Activated CD4-positive, alpha-beta T cell treated with anti-CD3 and anti-CD28 coated beads, Interleukin-2, amount 50 U/mL, for 24 hours (primary cell): ENCODE results near the gene SIK3.

Experiments used
- DNase-seq, 2 donors: peaks; one replicate each; pipeline ENCODE4 v3.0.0-alpha.2; 2020; ENCODE audit warnings: low read depth in 1 of 2, low spot score in 1 of 2

The SIK3 gene

DNA sequence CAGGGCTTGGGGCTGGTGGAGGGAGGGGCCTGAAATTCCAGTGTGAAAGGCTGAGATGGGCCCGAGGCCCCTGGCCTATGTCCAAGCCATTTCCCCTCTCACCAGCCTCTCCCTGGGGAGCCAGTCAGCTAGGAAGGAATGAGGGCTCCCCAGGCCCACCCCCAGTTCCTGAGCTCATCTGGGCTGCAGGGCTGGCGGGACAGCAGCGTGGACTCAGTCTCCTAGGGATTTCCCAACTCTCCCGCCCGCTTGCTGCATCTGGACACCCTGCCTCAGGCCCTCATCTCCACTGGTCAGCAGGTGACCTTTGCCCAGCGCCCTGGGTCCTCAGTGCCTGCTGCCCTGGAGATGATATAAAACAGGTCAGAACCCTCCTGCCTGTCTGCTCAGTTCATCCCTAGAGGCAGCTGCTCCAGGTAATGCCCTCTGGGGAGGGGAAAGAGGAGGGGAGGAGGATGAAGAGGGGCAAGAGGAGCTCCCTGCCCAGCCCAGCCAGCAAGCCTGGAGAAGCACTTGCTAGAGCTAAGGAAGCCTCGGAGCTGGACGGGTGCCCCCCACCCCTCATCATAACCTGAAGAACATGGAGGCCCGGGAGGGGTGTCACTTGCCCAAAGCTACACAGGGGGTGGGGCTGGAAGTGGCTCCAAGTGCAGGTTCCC lies 268.6 kb downstream of the SIK3 start, which contains the start of gene APOC3:
Gene APOC3 (plus strand): TSS at position 383 of the 659 bp plus-strand sequence. CDS start 676 bp downstream, outside the sequence.
- DNase-seq, result no peak

DNA sequence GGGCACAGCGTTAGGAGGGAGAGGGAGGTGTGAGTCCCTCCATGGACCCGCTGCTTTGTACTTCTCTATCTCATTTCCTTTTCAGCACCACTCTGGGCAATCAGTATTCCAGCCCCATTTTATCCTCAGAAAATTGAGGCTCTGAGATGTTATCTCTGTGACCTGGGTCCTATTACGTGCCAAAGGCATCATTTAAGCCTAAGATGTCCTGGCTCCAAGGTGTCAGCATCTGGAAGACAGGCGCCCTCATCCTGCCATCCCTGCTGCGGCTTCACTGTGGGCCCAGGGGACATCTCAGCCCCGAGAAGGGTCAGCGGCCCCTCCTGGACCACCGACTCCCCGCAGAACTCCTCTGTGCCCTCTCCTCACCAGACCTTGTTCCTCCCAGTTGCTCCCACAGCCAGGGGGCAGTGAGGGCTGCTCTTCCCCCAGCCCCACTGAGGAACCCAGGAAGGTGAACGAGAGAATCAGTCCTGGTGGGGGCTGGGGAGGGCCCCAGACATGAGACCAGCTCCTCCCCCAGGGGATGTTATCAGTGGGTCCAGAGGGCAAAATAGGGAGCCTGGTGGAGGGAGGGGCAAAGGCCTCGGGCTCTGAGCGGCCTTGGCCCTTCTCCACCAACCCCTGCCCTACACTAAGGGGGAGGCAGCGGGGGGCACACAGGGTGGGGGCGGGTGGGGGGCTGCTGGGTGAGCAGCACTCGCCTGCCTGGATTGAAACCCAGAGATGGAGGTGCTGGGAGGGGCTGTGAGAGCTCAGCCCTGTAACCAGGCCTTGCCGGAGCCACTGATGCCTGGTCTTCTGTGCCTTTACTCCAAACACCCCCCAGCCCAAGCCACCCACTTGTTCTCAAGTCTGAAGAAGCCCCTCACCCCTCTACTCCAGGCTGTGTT lies 269.4 kb downstream of the SIK3 start:
- no peak for DNase-seq

DNA sequence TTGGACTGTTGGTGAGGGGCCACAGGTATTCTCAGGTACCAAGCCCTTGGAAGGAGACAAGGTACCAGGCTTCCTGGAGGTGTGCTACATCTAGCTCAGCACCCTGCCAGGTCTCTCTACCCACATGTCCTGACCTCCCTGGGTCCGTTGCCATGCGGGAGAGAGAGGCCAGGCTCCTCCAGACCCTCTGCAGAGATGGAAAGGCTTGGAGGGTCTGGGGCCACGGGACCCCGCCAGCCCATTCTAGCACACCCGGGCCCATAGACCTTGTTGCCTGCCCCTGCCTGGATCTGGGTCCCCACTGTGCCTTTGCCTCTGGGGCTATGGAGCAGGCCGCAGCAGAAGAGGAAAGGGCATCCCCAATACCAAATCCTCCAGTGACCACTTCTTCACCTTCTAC lies 270.8 kb downstream of the SIK3 start:
- DNase-seq, result no peak

DNA sequence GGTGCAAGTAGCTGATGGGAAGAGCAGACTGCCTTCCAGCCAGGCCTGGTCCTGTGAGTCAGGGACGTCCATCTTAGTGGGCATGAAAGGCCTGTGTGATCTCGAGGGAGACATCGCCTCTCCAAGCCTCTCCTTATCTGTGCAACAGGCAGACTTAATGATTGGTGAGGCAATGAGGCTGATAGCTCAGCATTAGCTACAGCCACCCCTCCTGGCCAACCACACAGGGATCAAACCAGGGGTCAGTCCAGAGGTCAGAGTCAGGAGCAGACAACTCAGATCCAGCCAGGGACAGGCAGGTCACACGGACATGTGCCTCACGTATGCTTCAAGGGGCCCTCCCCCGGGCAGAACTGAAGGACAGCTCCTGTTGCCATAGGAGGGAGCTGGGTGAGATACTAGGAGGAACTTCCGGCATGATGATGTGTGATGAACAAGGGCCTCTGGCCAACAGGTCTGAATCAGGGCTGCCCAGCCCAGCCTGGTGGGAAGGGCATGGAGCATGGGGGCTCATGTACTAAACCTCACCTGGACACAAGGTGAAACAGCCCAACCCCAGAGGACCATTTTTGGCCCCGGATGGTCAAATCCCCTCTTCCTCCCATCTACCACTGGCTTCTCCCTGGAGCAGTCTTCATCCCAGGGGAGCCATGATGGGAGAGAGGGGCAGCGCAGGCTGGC lies 271.3 kb downstream of the SIK3 start:
- DNase-seq, result no peak

DNA sequence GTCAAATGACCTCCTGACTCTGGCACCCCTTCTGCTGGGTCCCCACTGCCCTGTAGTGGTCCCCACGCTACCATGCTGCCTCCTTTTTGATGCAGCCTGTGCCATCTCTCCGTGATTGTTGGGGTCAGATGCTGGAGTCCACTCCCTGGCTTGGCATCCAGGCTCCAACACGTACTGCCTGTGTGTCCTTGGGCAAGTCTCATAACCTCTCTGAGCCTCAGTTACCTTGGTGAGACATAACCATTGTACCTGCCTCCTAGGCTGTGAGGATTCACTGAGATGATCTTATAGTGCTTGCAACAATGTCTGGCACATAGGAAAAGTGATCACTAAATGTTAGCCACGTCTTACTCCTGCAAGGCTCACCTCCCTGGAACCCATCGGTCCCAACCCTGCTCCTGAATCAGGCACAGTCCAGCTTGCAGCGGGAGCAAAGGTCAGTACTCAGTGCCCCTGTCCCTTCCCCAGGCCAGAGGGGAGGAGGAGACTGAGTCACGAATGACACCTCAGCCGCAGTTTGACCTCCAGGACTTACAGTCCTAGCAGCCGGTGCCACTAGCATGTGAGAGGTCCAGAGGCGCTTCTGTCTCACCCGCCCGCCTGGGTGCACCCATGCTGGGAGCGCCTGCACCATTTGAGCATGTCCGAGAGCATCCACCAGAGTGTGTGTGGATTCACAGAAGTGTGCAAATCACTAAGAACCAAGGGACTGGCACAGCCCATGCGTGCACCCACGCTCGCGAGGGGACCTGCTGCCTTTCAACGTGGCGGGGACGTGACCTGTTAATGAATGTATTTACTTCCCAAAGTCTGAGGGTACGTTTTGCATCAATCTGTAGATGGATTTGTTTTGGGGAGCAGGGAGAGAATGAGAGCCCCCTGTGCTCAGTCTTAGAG lies 272.1 kb downstream of the SIK3 start:
- DNase-seq, result no peak

DNA sequence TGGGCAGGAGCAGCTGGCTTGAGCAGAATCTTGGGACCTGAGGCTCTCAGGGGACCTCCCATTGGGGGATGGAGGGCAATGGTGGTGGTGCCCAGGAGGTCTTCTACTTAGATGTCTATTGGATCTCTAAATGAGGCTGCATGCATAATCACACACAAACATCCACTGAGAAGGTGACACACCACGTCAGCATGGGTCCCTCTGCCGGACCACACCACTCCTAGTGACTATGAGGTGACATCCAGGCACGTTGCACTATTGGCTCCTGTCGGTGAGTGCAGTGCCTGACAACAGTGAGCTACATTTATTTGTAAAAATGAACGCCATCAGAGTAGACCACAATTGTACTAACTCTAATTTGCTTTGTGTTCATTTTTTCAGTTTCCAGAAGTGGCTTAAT lies 272.8 kb downstream of the SIK3 start:
- DNase-seq, result no peak

DNA sequence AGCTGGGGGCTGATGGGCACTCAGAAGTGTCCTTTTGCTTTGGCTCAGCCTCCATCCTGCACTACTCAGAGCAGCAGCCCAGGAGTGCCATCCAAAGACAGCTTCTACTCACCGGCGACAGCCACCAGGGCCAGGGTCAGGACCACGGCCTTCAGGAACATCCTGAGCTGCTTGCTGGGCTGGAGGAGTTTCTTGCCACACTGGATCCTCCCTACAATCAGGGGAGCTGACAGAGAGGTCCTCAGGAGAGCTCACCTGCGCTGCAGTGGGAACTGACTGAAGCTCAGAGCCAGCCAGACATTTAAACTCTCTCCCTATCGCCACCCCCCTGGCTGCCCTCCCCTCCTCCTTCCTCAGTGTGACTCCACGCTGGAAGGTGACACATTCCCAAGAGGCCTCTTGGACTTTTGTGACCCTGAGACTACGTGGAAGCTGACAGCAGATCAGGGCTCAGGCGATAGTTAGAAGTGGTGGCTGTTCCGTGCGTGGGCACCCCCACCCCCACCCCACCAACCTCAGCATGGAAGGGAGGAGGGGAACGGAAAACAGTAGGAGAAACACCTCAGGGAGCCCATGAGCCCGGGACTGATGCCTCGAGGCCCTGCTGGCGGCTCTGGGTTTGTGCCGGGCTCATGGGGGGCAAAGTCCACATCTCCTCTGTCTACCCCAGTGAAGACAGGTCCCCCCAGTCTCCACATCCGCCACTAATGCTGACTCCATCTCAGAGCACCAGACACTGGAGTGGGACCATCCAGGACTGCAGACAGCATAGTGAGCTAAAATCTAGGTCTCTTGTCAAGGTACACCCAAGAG lies 275.0 kb downstream of the SIK3 start, which contains the start of gene APOA4:
Gene APOA4 (minus strand): TSS at position 274 of the 813 bp plus-strand sequence. CDS start 113 bp downstream, at position 161.
- no peak for DNase-seq

DNA sequence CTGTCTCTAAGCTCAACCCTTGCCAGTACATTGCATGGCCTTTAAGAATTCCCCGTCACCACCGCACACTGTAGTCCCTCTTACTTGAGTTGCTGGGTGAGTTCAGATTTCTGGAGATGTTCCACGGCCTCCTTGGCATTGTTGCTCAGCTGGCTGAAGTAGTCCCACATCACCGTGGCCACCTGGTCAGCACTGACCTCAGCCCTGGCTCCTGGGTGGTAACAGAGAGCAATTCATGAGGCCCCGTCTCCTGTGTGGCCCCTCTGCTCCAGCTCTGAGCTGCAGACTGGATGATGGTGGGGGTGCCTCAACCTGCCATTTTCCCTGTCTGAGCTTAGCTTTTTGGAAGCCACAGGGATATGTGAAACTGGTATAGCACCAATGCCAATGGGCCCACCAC lies 275.7 kb downstream of the SIK3 start:
- DNase-seq, result no peak

DNA sequence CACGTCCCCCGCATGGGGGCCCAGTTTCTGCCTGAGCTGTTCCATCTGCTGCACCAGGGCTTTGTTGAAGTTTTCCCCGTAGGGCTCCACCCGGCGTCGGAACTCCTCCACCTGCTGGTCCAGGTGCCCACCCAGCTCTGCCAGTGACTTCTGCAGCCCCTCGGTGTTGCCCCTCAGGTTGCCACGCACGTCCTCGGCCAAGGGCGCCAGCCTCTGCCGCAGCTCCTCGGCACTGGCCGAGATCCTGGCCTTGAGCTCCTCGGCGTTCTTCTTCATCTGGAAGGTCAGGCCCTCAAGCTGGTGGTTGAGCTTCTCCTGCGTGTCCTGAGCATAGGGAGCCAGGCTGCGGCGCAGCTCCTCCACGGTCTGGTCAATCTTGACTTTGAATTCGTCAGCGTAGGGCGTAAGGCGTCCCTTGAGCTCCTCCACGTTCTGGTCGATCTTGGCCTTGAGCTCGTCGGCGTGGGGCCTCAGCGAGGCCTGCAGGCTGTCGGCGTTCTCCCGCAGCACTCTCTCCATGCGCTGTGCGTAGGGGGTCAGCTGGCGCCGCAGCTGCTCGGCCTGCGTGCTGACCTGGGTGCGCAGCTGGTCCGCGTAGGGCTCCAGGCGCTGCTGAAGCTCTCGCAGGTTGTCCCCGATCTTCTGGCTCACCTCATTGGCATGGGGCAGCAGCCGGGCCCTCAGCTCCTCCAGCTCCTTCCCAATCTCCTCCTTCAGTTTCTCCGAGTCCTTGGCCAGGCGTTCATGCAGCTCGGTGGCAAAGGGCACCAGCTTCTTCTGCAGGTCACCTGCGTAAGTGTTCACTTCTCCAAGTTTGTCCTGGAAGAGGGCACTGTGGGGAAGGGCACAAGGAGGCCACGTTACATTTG lies 276.9 kb downstream of the SIK3 start:
- no peak for DNase-seq

DNA sequence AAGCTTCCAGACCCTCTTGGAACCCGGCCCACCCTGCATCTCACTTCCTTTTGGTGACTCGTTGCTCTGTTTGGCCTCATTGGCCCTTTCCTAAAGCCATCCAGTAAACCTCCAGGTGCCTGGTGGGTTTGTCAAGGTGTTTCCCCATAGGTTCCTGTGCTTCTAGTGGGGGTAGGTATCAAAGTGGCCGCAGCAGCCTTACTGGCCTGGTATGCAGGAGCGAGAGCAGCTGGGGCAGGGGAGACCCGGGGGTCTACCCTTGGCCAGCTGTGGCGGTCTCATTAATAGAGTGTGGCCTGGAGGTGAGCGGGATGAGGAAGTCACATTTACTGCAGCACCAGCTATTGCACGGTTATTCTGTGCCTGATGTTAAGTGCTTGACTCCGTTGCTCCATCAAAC lies 279.2 kb downstream of the SIK3 start:
- DNase-seq, result no peak

DNA sequence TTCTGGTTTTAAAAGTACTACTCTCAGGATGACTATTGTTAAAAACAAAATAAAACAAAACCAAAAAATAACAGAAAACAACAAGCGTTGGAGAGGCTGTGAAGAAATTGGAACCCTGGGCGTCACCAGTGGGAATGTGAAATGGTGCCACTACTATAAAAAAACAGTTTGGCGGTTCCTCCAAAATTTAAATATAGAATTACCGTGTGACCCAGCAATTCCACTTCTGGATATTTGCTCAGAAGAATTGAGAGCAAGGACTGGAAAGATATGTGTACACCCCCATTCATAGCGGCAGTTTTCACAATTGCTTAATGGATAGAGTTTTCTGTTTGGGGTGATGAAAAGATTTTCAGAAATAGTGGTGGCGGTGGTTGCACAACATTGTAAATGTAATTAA lies 283.7 kb downstream of the SIK3 start:
- no peak for DNase-seq

DNA sequence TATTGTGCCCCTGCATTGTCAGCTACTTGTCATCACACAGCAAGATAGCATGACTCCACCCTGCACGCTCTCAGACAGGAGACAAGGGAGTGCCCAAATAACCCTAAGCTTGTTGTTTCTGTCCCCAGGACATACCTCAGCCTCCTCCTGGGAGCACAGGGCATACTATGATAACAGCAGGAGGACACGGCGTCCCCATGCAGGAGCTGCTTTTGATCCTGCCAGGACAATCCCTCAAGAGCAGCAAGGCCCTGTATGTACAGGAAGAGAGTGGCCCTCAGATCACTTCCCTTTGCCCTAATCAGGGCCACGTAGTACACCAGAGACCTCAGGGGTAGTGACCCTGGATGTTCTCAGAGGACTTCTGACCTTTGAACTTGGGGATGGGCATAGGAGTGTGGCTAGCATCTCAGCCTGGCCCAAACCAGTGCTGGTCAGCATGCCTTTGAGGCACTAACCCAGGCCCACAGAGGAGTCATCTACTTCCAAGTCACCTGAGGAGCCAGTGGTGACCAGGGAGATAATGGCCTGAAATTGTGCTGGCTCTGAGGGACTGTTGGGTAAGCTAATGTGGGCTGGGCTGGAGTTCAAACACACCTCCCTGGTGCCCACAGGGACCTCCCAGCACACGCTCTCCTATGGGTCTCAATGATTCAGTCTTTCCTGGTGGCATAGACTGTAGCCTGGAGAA lies 284.3 kb downstream of the SIK3 start:
- no peak for DNase-seq

DNA sequence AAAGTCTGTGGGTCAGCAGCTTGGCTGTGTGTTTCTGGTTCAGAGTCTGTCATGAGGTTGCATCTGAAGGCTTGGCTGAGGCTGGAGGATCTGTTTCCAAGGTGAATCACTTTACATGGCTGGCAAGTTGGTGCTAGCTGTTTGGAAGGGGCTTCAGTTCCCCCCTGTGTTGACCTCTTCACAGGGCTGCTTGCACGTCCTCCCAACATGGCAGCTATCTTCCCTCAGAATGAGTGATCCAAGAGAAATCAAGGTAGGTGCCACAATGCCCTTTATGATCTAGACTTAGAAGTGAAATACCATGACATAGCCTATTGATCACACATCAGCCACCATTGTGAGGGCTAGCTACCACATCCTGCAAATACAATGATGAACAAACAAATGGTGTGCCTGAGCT lies 285.1 kb downstream of the SIK3 start:
- no peak for DNase-seq

DNA sequence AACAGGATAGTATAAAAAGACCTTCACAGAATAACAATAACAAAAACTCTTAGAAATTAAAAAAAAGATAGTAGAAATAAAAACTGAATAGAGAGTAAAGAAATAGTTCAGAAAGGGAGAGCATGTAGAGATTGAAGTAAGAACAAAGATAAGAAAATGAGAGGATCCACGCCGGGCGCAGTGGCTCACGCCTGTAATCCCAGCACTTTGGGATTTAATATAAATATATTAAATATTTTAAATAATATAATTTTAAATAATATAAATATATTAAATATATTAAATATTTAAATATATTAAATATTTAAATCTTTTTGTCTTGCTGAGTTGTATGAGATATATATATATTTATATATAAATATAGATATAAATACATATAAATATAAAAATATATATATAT lies 286.1 kb downstream of the SIK3 start:
- no peak for DNase-seq

DNA sequence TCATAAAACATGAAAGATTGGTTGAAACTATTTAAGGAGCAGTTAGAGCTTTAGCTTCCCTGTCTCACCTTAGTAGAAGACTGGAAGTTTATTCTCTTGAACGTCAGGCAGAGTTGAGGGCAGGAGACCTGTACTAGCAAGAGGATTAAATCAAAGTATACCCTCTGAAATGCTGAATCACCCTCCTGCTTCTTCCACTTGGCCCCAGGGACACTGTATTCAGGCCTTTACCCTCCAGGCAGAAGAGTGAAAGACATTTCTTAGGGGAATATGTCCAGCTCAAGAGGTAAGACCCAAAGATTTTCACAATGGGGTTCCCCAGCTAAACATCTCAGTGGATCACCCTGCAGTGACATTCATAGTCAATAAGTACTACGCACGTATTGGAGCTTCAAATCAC lies 287.0 kb downstream of the SIK3 start:
- no peak for DNase-seq

DNA sequence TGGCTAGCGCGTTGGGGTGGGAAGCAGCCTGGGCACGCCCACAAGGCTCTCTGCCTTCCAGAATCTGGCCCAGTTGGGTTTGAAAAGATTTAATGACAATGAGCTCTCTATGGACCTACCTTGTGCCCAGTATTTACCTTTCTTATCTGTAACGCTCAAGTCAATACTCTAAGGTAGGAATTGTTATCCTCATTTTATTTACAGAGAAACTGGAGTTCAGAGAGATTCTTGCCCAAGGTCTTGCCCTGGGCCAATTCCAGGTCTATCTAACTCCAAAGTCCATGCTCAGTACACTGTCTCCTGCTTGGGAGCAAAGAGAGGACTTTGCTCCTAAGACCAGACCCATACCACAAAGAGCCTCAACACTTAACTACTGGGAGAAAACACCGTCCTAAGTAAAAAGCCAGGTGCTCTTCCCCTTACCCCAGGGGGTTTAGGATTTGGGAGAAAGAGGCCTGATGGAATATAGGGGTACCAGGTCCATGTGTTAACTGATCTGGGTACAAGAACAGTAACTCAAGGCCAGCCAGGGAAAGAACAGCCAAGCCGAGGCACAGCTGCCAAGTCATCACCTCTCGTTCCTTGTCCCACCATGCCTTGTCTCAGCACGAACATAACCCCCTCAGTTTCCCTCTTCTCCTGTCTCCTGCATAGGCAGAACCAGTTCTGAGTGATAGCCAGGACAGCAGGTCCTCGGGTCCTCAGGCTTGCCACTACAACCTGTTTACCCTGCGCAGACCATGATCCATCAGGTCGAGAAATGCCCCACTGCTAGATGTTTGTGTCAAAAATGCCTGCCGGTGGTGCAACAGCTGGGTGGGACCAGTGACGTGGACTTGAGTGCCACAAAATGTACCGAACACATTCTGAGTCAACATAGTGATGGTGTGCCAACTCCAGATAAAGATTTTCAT lies 289.7 kb downstream of the SIK3 start:
- no peak for DNase-seq

DNA sequence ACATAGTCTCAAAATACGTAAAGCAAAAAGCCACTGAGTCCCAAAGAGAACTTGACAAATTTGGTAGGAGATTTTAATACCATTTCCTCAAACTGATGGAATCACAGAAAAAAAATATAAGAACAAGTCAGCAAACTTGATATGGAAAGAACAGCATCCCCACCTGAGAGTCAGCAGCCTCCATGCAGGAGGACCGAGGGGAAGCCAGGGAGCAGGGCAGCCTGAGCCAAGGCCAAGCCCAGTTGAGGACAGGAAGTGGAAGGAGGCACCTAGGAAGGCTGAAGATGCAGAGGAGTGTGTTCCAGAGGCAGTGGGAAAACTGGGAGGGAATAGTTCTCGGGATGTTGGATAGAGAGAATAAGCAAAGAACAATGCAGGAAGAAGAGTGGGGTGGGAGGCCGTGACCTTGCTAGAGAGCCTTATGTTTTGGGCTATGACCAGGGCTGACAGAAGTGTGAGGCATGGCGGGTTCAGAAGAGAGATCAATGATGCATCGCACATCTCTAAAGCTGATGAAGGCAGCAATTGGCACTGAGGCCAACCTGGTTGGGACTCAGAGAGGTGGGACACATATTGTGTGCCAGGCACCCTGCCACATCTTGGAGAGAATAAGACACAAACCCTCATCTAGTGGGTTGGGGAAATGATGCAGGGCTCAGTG lies 290.5 kb downstream of the SIK3 start:
- no peak for DNase-seq
